22Rv1 (cell line): ENCODE measurements around the gene NUDT8.
A peak's percentile ranks its signal among the peaks of the same experiment; 100 is the strongest.

Source experiments
- H3K27ac ChIP-seq: fragments of 450-650 bp; 2 replicates; pipeline ENCODE4 v1.5.1; 2017
- ZFX ChIP-seq: fragments of 450-650 bp; IDR thresholded peaks from 2 replicates; pipeline ENCODE4 v1.6.1; 2017; ENCODE audit warnings: antibody characterized with exemption, borderline replicate concordance
- TF ChIP-seq, protein P1 (sequence below): fragments of 450-650 bp; IDR thresholded peaks from 2 replicates; pipeline ENCODE4 v1.5.1; 2017; ENCODE audit warnings: mild to moderate bottlenecking

Gene NUDT8

DNA sequence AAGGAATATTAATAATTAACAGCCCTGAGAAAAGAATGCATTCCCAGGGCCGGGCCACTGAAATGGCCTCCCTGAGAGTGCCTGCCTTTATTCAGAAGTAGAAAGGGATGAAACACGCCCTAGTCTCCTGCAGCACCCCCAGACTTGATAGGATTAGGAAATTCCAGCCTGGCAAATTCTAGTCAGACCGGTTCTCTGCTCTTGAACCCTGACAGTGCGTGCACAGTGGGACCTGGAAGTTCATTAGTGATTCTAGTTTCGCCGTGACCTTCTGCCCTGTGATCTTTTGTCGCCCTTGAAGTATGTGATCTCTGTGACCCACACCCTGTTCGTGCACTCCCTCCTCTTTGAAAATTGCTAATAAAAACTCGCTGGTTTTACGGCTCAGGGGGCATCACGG, 48.3 kb downstream of the NUDT8 start:
- TF ChIP-seq, protein P1, sequence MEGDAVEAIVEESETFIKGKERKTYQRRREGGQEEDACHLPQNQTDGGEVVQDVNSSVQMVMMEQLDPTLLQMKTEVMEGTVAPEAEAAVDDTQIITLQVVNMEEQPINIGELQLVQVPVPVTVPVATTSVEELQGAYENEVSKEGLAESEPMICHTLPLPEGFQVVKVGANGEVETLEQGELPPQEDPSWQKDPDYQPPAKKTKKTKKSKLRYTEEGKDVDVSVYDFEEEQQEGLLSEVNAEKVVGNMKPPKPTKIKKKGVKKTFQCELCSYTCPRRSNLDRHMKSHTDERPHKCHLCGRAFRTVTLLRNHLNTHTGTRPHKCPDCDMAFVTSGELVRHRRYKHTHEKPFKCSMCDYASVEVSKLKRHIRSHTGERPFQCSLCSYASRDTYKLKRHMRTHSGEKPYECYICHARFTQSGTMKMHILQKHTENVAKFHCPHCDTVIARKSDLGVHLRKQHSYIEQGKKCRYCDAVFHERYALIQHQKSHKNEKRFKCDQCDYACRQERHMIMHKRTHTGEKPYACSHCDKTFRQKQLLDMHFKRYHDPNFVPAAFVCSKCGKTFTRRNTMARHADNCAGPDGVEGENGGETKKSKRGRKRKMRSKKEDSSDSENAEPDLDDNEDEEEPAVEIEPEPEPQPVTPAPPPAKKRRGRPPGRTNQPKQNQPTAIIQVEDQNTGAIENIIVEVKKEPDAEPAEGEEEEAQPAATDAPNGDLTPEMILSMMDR = no peak
- no peak for TF ChIP-seq ZFX
- peak overlapping the region; percentile 81 for H3K27ac ChIP-seq

DNA sequence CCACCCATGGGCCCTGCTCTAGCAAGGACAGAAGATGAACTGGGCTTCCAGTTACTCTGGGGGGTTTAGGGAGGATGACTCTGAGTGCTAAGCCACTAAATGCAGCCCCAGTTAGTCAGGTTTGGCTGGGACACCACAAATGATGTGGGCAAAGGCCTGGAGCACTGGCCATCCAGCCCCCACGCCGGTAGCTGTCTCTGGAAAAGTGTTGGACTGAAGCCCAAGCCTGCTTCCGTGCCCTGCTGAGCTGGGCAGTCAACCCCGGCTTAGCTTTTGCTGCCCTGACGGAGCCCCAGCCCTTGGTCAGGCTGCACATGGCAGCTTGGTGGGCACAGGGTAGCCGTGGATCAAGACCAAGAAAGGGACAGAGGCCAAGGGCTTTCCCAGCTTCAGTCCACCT, 51.8 kb downstream of the NUDT8 start:
- TF ChIP-seq ZFX = no peak
- TF ChIP-seq, protein P1 = no peak
- H3K27ac ChIP-seq = no peak overlapping the region
